ENCODE measurements around the gene RPH3AL. TPM values are rescaled to one million over a fixed set of nuclear protein-coding genes. Genes with fewer than 3 reads are reported as not detected.

The RPH3AL gene
- polyA plus RNA-seq, 3 donors: 0.71 to 1.9 (median 1.5) TPM

- peaks cover 0 to 10% (median 1%) of the 10 kb centered on the region in 7 donors for H3K9me3 Mint-ChIP-seq
- Histone ChIP-seq H3K27me3 (ENCODE audit: control insufficient read depth in 2 of 2, insufficient read depth in 2 of 2, low read length in 2 of 2) (no peaks in the 10 kb centered on the region), H4K20me1 (ENCODE audit: insufficient read depth, low read length) (no peaks in the 10 kb centered on the region), H3K27ac (ENCODE audit: low read depth in 1 of 2, low read length in 2 of 2) (no peak overlapping the region), H3K9me3 (replicated peaks in 1 of 2; ENCODE audit: control insufficient read depth in 1 of 2, insufficient read depth in 1 of 2, low read length in 2 of 2) (no peaks in the 10 kb centered on the region), H3K4me1 (ENCODE audit: control insufficient read depth in 1 of 2, insufficient read depth in 2 of 2, low read length in 2 of 2) (no peaks in the 10 kb centered on the region), H3K4me2 (replicated peaks; ENCODE audit: extremely low read depth, low read length, poor library complexity, severe bottlenecking) (no peak overlapping the region), H2AFZ (ENCODE audit: insufficient read depth, low read depth, low read length, poor library complexity, severe bottlenecking) (no peak overlapping the region), H3K4me3 (replicated peaks in 1 of 3; ENCODE audit: low read depth in 2 of 3, low read length in 3 of 3) (no peak overlapping the region), H3K9ac (ENCODE audit: insufficient read depth, low read length, poor library complexity, severe bottlenecking) (no peak overlapping the region), H3K36me3 (replicated peaks in 1 of 2; ENCODE audit: control insufficient read depth in 1 of 2, insufficient read depth in 2 of 2, low read length in 2 of 2) (no peaks in the 10 kb centered on the region), H3K79me2 (ENCODE audit: insufficient read depth, low read length) (no peaks in the 10 kb centered on the region)
- peaks cover 5% of the 10 kb centered on the region for H3K4me1 Mint-ChIP-seq
- H3K27me3 Mint-ChIP-seq (ENCODE audit: low read depth in 3 of 3): peaks cover 2 to 5% (median 3%) of the 10 kb centered on the region in 3 donors
- 92% methylated on average over 20 of the region's 23 CpGs for WGBS (ENCODE audit: insufficient coverage)
- TF ChIP-seq, protein P1, sequence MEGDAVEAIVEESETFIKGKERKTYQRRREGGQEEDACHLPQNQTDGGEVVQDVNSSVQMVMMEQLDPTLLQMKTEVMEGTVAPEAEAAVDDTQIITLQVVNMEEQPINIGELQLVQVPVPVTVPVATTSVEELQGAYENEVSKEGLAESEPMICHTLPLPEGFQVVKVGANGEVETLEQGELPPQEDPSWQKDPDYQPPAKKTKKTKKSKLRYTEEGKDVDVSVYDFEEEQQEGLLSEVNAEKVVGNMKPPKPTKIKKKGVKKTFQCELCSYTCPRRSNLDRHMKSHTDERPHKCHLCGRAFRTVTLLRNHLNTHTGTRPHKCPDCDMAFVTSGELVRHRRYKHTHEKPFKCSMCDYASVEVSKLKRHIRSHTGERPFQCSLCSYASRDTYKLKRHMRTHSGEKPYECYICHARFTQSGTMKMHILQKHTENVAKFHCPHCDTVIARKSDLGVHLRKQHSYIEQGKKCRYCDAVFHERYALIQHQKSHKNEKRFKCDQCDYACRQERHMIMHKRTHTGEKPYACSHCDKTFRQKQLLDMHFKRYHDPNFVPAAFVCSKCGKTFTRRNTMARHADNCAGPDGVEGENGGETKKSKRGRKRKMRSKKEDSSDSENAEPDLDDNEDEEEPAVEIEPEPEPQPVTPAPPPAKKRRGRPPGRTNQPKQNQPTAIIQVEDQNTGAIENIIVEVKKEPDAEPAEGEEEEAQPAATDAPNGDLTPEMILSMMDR (IDR thresholded peaks at IDR 0.05): no peak
- intact Hi-C loops (cut with micrococcal nuclease): no loop called here
- DNase-seq: no peak
- no peaks in the 10 kb centered on the region for H3K36me3 Mint-ChIP-seq
- H3K4me3 Mint-ChIP-seq: no peak overlapping the region
- H3K27ac Mint-ChIP-seq: no peak overlapping the region
Measured at GRCh38 chr17:246851-247421, 105.7 kb downstream of the RPH3AL start.

- TF ChIP-seq, protein P1 (IDR thresholded peaks at IDR 0.05): no peak
- H3K27me3 Mint-ChIP-seq (ENCODE audit: low read depth in 3 of 3): peaks cover 2 to 5% (median 3%) of the 10 kb centered on the region in 3 donors
- no peak overlapping the region for H3K27ac ChIP-seq (ENCODE audit: low read depth in 1 of 2, low read length in 2 of 2)
- 89% methylated on average over 9 of the region's 14 CpGs for WGBS (ENCODE audit: insufficient coverage)
- H3K9me3 ChIP-seq (replicated peaks in 1 of 2; ENCODE audit: control insufficient read depth in 1 of 2, insufficient read depth in 1 of 2, low read length in 2 of 2): no peaks in the 10 kb centered on the region
- H3K4me3 ChIP-seq (replicated peaks in 1 of 3; ENCODE audit: low read depth in 2 of 3, low read length in 3 of 3): no peak overlapping the region
- no peak overlapping the region for H3K4me3 Mint-ChIP-seq
- no peak overlapping the region for H2AFZ ChIP-seq (ENCODE audit: insufficient read depth, low read depth, low read length, poor library complexity, severe bottlenecking)
- H3K4me1 ChIP-seq (ENCODE audit: control insufficient read depth in 1 of 2, insufficient read depth in 2 of 2, low read length in 2 of 2): no peaks in the 10 kb centered on the region
- H3K4me1 Mint-ChIP-seq: peaks cover 5% of the 10 kb centered on the region
- H3K27ac Mint-ChIP-seq: no peak overlapping the region
- H3K9me3 Mint-ChIP-seq: peaks cover 0 to 10% (median 1%) of the 10 kb centered on the region in 7 donors
- H3K36me3 Mint-ChIP-seq: no peaks in the 10 kb centered on the region
- H3K36me3 ChIP-seq (replicated peaks in 1 of 2; ENCODE audit: control insufficient read depth in 1 of 2, insufficient read depth in 2 of 2, low read length in 2 of 2): no peaks in the 10 kb centered on the region
- H3K79me2 ChIP-seq (ENCODE audit: insufficient read depth, low read length): no peaks in the 10 kb centered on the region
- H3K27me3 ChIP-seq (ENCODE audit: control insufficient read depth in 2 of 2, insufficient read depth in 2 of 2, low read length in 2 of 2): no peaks in the 10 kb centered on the region
- H3K4me2 ChIP-seq (replicated peaks; ENCODE audit: extremely low read depth, low read length, poor library complexity, severe bottlenecking): no peak overlapping the region
- no peaks in the 10 kb centered on the region for H4K20me1 ChIP-seq (ENCODE audit: insufficient read depth, low read length)
- intact Hi-C loops (cut with micrococcal nuclease): no loop called here
- H3K9ac ChIP-seq (ENCODE audit: insufficient read depth, low read length, poor library complexity, severe bottlenecking): no peak overlapping the region
- DNase-seq: no peak
Measured at GRCh38 chr17:246226-246625, 106.4 kb downstream of the RPH3AL start.
